Erythroblast (primary cell): ENCODE results near the gene RANBP17.

Source experiments
- GATA1 ChIP-seq: IDR thresholded peaks from 2 replicates; pipeline ENCODE4 v1.6.1; 2011; ENCODE audit warnings: low read depth, mild to moderate bottlenecking, control low read depth, low read length, moderate library complexity
- POLR2A ChIP-seq: IDR thresholded peaks from 2 replicates; pipeline ENCODE4 v1.6.1; 2011; ENCODE audit warnings: mild to moderate bottlenecking, low read length

- no peak for TF ChIP-seq POLR2A
- no peak for TF ChIP-seq GATA1
Measured at GRCh38 chr5:171285465-171285864, 423.6 kb downstream of the RANBP17 start.
